ENCODE results near the gene BNC2.

The BNC2 gene

DNA sequence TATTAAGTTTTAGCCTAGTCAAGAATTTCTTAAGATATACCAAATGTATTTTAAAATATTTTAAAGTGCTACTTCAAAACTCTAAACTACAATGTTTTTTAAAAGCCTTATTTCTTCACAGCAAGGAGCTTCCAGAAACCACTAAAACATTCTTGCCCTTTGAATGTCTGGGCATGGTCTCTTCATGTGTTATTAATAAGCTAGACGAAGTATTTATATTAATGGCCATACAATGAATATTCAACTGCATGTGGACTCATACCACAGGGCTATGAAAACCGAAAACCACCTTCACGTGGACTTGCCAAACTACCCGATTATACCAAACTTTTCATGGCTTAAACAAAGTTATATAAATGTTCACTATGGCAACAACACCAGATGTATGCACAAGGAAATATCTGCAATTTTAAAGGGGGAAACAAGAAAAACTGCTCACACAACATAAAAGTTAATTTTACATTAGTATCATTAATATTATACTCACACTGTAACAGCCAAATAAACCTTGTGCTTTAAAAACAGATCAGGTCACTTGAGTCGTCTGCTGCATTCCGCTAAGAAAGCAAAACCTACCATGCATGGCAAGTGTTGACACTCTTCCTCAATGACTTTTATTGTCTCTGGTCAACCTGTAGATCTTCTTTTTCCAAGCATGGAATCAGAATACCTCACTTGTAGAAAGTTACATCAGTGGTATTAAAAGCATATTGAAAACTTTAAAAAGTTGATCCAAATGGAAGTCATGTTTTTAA, 246.3 kb downstream of the BNC2 start:
- no peak overlapping the region for H3K27ac Mint-ChIP-seq

GRCh38 chr9:16622541-16622940, 247.9 kb downstream of the BNC2 start:
- no peaks in the 10 kb centered on the region for H3K9me3 Mint-ChIP-seq
- H3K4me1 Mint-ChIP-seq: peaks cover 87% of the 10 kb centered on the region
- H3K27ac Mint-ChIP-seq: no peak overlapping the region
- no peak for DNase-seq
- no peaks in the 10 kb centered on the region for H3K36me3 Mint-ChIP-seq (ENCODE audit: low read depth)
- no peak overlapping the region for H3K4me3 Mint-ChIP-seq
- peaks cover 2% of the 10 kb centered on the region for H3K27me3 Mint-ChIP-seq (ENCODE audit: low read depth, poor library complexity)
- TF ChIP-seq, protein P1, sequence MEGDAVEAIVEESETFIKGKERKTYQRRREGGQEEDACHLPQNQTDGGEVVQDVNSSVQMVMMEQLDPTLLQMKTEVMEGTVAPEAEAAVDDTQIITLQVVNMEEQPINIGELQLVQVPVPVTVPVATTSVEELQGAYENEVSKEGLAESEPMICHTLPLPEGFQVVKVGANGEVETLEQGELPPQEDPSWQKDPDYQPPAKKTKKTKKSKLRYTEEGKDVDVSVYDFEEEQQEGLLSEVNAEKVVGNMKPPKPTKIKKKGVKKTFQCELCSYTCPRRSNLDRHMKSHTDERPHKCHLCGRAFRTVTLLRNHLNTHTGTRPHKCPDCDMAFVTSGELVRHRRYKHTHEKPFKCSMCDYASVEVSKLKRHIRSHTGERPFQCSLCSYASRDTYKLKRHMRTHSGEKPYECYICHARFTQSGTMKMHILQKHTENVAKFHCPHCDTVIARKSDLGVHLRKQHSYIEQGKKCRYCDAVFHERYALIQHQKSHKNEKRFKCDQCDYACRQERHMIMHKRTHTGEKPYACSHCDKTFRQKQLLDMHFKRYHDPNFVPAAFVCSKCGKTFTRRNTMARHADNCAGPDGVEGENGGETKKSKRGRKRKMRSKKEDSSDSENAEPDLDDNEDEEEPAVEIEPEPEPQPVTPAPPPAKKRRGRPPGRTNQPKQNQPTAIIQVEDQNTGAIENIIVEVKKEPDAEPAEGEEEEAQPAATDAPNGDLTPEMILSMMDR (IDR thresholded peaks at IDR 0.05): no peak

More for the DNA sequence above, 246.3 kb downstream of the BNC2 start:
- TF ChIP-seq, protein P1 (IDR thresholded peaks at IDR 0.05): no peak
- no peaks in the 10 kb centered on the region for H3K9me3 Mint-ChIP-seq
- no peaks in the 10 kb centered on the region for H3K36me3 Mint-ChIP-seq (ENCODE audit: low read depth)
- no peak for DNase-seq
- H3K4me1 Mint-ChIP-seq: peaks cover 90% of the 10 kb centered on the region
- H3K27me3 Mint-ChIP-seq (ENCODE audit: low read depth, poor library complexity): peaks cover 9% of the 10 kb centered on the region
- peak overlapping the region; percentile 23 for H3K4me3 Mint-ChIP-seq

DNA sequence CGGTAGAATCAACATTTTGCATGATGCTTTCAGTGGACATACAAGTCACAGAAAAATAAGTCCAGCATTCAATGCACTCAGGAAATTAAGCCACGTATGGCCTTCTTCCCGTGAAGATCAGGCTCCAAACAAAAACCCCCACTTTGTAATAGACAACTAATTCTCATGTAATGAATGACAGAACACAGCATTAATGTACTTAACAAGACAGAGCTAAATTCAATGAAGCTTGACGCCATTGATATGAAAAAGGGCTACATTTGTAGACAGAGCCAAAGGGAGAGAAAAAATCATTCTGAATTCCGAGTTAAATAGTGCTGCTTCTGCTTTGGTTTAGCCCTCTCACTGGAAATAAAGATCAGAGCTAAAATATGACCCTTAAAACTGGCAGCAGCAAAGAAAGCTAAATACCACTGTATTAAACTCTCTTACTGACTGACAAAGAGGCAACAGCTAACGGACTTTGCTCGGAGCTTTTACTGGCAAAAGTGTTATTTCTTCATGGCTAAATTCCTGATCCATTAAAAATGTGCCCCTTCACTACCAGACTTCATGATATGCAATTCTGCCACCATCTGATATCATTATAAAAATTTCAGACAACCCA, 250.5 kb downstream of the BNC2 start:
- Mint-ChIP-seq H3K4me1 (peaks cover 71% of the 10 kb centered on the region), H3K4me3 (no peak overlapping the region), H3K9me3 (no peaks in the 10 kb centered on the region), H3K27ac (no peak overlapping the region), H3K36me3 (ENCODE audit: low read depth) (no peaks in the 10 kb centered on the region), H3K27me3 (ENCODE audit: low read depth, poor library complexity) (no peaks in the 10 kb centered on the region)
- TF ChIP-seq, protein P1 (IDR thresholded peaks at IDR 0.05): no peak
- no peak for DNase-seq

DNA sequence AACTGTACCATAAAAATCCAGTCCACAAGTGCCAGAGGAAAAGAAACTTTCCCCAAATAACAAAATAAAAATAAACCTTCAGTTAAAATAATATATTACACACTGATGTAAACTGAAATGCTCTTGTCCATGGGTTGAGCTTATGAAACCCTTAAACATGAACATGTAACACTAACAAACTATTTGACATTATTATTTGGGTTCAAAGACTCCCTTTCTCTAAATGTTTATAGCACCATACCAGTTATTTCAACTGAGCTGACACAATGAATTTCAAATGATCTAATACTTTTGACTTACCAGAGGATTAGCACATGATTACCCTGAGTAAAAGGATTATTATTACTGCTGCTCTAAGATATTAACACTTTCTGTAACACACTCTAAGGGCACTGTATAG, 251.1 kb downstream of the BNC2 start:
- TF ChIP-seq, protein P1 (IDR thresholded peaks at IDR 0.05): no peak
- H3K27ac Mint-ChIP-seq: no peak overlapping the region
- no peaks in the 10 kb centered on the region for H3K36me3 Mint-ChIP-seq (ENCODE audit: low read depth)
- H3K27me3 Mint-ChIP-seq (ENCODE audit: low read depth, poor library complexity): peaks cover under 1% of the 10 kb centered on the region
- peaks cover 66% of the 10 kb centered on the region for H3K4me1 Mint-ChIP-seq
- no peaks in the 10 kb centered on the region for H3K9me3 Mint-ChIP-seq
- H3K4me3 Mint-ChIP-seq: no peak overlapping the region
- DNase-seq: no peak

- Mint-ChIP-seq H3K27ac (no peak overlapping the region), H3K36me3 (ENCODE audit: low read depth) (no peaks in the 10 kb centered on the region), H3K4me1 (peaks cover 61% of the 10 kb centered on the region), H3K9me3 (no peaks in the 10 kb centered on the region), H3K4me3 (no peak overlapping the region), H3K27me3 (ENCODE audit: low read depth, poor library complexity) (peaks cover 2% of the 10 kb centered on the region)
- no peak for DNase-seq
- TF ChIP-seq, protein P1 (IDR thresholded peaks at IDR 0.05): no peak
Observed at GRCh38 chr9:16618524-16618923, 251.9 kb downstream of the BNC2 start.

GRCh38 chr9:16616686-16617085, 253.8 kb downstream of the BNC2 start:
- Mint-ChIP-seq H3K9me3 (no peaks in the 10 kb centered on the region), H3K27ac (no peak overlapping the region), H3K4me3 (no peak overlapping the region), H3K36me3 (ENCODE audit: low read depth) (no peaks in the 10 kb centered on the region), H3K4me1 (peaks cover 62% of the 10 kb centered on the region), H3K27me3 (ENCODE audit: low read depth, poor library complexity) (peaks cover 2% of the 10 kb centered on the region)
- TF ChIP-seq, protein P1 (IDR thresholded peaks at IDR 0.05): no peak
- DNase-seq: no peak
